Smooth muscle cell of bladder (primary cell): ENCODE data around the gene ERLEC1. TPM values are rescaled to one million over a fixed set of nuclear protein-coding genes. Genes with fewer than 3 reads are reported as not detected.

Source experiments
- total RNA-seq: library from RNA; depleted of rRNA; stranded (reverse); fragments of >200 nt; gene quantifications from 2 replicates; pipeline ENCODE4 v1.2.3, GENCODE V29; 2014

Gene ERLEC1
- 131 and 193 TPM in 2 replicates for total RNA-seq

DNA sequence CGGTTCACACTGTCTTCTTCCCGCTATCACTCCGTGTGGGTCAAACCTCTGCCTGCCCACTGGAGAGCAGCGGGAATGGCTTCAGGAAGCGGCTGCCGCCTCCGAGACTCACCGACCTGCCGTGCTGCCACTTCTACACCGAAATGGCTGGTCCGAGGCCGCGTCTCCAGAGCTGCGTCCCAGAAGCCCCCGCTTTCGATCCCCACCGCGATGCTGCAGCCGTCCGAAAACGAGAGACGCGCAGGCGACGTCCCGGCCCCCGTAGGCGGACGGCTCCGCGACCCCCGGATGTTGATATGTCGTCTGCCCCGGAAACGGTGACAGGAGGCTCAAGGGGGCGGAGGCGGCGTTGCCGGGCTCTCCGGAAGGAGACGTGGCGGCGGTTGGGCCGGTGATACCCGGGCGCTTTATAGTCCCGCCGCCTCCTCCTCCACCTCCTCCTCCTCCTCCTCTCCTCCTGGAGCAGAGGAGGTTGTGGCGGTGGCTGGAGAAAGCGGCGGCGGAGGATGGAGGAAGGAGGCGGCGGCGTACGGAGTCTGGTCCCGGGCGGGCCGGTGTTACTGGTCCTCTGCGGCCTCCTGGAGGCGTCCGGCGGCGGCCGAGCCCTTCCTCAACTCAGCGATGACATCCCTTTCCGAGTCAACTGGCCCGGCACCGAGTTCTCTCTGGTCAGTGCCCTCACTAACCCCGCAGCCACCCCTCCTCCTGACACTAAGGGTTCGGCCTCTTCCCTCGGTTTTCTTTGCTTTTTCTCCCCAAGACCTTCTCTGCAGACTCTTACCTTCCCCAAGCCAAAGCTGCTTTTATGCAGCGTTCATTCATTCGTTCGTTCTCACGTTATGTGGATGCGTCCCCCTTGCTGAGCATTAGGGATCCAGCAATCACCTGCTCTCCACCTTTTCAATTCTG is at the start of gene ERLEC1, which contains the start of gene ASB3:
Gene ERLEC1 (plus strand): TSS at position 340 of the 909 bp plus-strand sequence. CDS start 167 bp downstream, at position 507.
Gene ASB3 (minus strand): TSS at position 249 of the 909 bp plus-strand sequence. CDS start 21,381 bp downstream, outside the sequence.

GRCh38 chr2:53767405-53768241 is 19.2 kb upstream of the ERLEC1 start, which contains the start of gene CHAC2:
Gene CHAC2 (plus strand): TSS chr2:53767804. CDS start chr2:53767887, 83 bp downstream.

DNA sequence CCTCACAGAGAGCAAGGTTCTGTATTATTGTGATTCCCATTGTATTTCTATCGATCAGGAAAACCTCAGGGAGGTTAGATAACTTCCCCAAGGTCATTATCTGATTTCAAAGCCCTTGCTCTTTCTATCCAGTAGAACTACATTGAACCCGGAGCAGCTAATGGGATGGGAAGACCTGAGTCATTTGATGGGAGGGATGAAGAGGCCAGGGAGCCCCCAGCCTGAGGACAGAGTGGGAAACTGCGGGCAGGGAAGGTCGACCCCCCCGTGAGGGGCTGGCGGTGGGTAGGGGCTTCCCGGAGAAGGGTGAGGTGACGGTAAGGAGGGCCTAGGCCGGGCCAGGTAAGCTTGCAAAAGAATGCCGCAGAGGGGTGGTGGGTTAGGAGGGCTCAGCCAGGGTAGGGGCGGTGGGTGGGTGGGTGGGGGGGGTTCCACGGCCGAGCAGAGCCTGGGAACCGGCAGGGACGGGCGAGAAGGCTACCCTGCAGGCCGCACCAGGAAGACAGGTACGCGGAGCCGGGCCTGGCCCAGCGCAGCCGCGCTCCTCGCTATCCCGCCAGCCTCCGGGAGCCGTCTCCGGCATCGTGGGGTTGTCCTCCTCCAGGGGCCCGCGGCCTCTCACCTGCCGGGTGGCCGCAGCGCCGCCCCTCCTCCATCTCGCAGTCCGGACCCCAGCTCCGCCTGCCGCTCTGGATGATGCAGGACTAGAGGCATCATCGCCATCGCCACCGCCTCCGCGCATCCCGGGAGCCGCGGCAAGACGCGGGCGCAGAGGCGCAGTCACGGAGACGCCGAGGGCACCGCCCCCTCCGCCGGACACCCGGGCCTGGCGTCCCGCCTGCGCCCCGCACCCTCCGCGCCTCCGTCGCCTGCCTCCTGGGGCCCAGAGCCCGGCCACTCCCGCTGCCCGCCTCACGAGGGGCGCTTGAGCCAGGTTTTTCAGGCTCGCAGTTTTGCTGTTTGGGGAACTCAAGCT is 72.7 kb downstream of the ERLEC1 start, which contains the start of gene GPR75:
Gene GPR75 (minus strand): TSS at position 762 of the 976 bp plus-strand sequence. CDS start 5,211 bp downstream, outside the sequence.

Other genes with a start within 250 kb of the ERLEC1 start
- gene CHAC2, start 19.2 kb upstream of the ERLEC1 start, total RNA-seq: 1.1 and 1.3 TPM in 2 replicates
- 23.1 and 23.3 TPM in 2 replicates for gene ASB3, start 91 bp upstream of the ERLEC1 start, total RNA-seq
- 0.71 and 0.74 TPM in 2 replicates for gene GPR75, start 72.9 kb downstream of the ERLEC1 start, total RNA-seq
- 20.8 and 23.5 TPM in 2 replicates for gene PSME4, start 183.9 kb downstream of the ERLEC1 start, total RNA-seq